Stimulated activated naive B cell treated with anti-CD40 and anti-IgM and Interleukin-4, amounts not matched to agents 10 μg/mL and 1 μg/mL and 100 μg/mL, for 72 hours (primary cell): ENCODE results near the gene XXYLT1.

Experiments
- ATAC-seq, 2 donors: fragments of 150-1000 bp; cut with Tn5 transposase; replicated peaks; 2 replicates each; pipeline ENCODE4 v1.10.0; 2021; ENCODE audit warnings: moderate library complexity in 1 of 2
- DNase-seq: peaks from one replicate; pipeline ENCODE4 v3.0.0; 2021
- H3K27ac Mint-ChIP-seq: one replicate; pipeline ENCODE4 v1.8.0; 2022; ENCODE audit warnings: mild to moderate bottlenecking, mixed read lengths
- H3K27me3 Mint-ChIP-seq, 2 donors: one replicate each; pipeline ENCODE4 v1.8.0; 2022; ENCODE audit warnings: mixed read lengths in 2 of 2
- H3K36me3 Mint-ChIP-seq, 2 donors: one replicate each; pipeline ENCODE4 v1.8.0; 2022; ENCODE audit warnings: mixed read lengths in 2 of 2, mild to moderate bottlenecking in 1 of 2
- H3K4me1 Mint-ChIP-seq, 2 donors: one replicate each; pipeline ENCODE4 v1.8.0; 2022; ENCODE audit warnings: mixed read lengths in 2 of 2, mild to moderate bottlenecking in 1 of 2
- H3K4me3 Mint-ChIP-seq, 2 donors: one replicate each; pipeline ENCODE4 v1.8.0; 2022; ENCODE audit warnings: mild to moderate bottlenecking in 2 of 2, mixed read lengths in 2 of 2, moderate library complexity in 1 of 2
- H3K9me3 Mint-ChIP-seq, 2 donors: one replicate each; pipeline ENCODE4 v1.8.0; 2022; ENCODE audit warnings: mixed read lengths in 2 of 2, mild to moderate bottlenecking in 1 of 2

The XXYLT1 gene

DNA sequence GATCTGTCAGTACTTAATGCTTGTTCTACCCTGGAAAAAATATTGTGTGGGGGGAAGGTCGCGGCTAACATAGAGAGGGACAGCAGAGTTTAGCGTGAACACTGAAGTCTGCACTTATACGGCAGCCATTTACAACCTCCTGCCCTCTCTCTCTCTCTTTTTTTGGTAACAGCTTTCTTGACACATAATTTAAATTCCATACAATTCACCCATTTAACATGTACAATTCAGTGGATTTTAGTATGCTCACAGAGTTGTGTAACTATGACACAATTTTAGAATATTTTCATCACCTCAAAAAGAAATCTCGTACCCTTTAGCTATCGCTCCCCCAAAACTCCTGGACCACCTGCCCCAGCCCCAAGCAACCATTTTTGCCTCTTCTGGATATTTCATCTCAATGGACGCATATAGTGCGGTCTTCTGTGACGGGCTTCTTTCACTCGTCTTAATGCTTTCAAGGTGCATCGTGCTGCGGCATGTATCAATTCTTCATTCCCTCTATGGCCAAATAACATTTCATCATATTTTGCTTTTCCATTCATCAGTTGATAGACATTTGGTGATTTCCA, 141.8 kb downstream of the XXYLT1 start:
- Mint-ChIP-seq H3K4me3 (peak overlapping the region; percentile 60 to 77), H3K9me3 (peaks cover 0 to 2% of the 10 kb centered on the region in 2 donors)

DNA sequence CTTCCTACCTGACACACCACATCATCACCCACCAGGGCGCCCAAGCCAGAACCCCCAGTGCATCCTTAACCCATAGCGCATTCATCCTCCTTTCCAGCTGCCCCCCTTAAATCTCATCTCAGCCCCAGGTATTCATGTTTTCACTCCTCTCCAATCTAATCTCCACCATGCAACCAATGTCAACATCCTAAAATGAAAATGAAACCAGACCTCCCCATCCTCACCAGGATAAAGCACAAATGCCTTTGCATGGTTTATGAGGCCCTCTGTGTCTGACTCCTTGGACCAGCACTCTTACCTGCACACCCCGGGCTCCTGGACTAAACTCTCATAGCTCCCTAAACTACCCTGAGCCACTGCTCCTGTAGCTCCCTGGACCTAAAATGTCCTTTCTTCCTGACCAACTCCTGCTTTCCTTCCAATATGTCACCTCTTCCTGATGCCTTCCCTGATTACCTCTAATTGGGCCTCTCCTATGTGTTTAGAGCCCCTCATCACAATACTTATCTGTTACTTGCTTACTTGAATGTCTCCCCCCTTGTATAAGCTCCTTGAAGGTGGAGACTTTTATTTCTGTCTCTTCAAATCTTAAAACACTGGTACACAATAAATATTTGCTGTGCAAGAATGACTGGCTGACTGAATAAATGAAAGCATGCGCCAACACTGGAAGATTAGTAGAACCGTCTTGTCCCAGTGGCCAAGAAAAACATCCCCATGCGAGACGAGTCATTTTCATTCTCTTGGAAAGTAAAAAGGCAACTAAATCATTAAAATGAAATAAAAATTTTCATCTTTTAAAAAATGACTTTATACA, 142.5 kb downstream of the XXYLT1 start:
- Mint-ChIP-seq H3K36me3 (peaks cover 4 to 7% of the 10 kb centered on the region in 2 donors), H3K4me3 (peak overlapping the region in 1 of 2 donors; percentile 16), H3K9me3 (peaks cover 0 to 2% of the 10 kb centered on the region in 2 donors), H3K27me3 (no peaks in the 10 kb centered on the region), H3K4me1 (peaks cover 56 to 68% of the 10 kb centered on the region in 2 donors), H3K27ac (peak overlapping the region; percentile 3)
- DNase-seq (no peak), ATAC-seq (no peak)

More for the DNA sequence above, 141.8 kb downstream of the XXYLT1 start:
- no peak for DNase-seq
- no peak for ATAC-seq
- Mint-ChIP-seq H3K4me1 (peaks cover 56 to 68% of the 10 kb centered on the region in 2 donors), H3K27ac (peak overlapping the region; percentile 96), H3K27me3 (no peaks in the 10 kb centered on the region), H3K36me3 (peaks cover 4 to 7% of the 10 kb centered on the region in 2 donors)

DNA sequence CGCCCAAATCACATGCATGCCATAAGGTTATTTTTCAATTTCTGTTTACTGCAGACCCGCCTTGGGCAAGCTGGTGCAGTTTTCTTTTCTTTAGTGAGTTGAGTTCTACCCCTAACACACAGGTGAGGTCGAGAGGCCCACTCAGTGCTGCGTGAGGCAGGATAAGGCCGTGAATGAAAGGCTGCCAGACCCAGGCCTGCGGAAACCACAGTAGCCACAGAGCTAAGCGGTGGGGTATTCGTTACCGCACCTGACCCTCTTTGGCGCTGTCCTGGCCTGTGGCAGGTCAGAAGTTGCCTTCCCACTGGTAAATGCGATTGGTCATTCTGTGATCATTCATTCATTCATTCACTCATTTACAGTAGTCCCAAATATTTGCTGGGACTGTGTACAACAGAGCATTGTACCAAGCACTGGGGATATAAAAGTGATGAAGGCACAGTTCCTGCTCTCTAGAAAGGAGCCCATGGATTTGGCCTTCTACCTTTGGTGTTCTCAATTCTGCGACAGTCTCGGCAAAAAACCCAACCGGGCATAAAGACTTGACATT, 144.8 kb downstream of the XXYLT1 start:
- Mint-ChIP-seq H3K4me1 (peaks cover 54 to 61% of the 10 kb centered on the region in 2 donors), H3K9me3 (peaks cover 0 to 2% of the 10 kb centered on the region in 2 donors), H3K27me3 (no peaks in the 10 kb centered on the region), H3K27ac (peak overlapping the region; percentile 79), H3K4me3 (no peak overlapping the region), H3K36me3 (peaks cover 4 to 7% of the 10 kb centered on the region in 2 donors)
- ATAC-seq: no peak
- DNase-seq: no peak

DNA sequence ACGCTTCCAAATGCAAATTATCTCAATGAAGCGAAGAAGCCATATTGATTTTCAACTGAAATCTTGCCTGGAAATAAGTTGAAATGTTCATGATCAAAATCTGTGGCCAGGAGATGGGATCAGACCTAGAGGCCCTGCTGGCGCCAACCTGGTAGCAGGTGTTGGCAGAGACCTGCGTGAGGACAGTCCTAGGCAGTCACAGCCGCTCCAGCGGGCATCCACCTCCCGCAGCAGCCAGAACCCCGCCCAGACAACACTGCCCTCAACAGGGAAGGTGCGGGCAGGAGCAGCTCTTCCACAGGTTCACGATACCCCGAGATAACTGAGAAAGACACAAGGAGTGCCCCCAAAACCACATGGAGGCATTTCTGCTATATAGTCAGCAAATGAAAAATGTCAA, 145.3 kb downstream of the XXYLT1 start:
- Mint-ChIP-seq H3K36me3 (peaks cover 4 to 7% of the 10 kb centered on the region in 2 donors), H3K27me3 (no peaks in the 10 kb centered on the region), H3K9me3 (peaks cover 0 to 2% of the 10 kb centered on the region in 2 donors), H3K4me3 (no peak overlapping the region), H3K4me1 (peaks cover 51 to 56% of the 10 kb centered on the region in 2 donors), H3K27ac (peak overlapping the region; percentile 79)
- ATAC-seq (no peak), DNase-seq (no peak)

DNA sequence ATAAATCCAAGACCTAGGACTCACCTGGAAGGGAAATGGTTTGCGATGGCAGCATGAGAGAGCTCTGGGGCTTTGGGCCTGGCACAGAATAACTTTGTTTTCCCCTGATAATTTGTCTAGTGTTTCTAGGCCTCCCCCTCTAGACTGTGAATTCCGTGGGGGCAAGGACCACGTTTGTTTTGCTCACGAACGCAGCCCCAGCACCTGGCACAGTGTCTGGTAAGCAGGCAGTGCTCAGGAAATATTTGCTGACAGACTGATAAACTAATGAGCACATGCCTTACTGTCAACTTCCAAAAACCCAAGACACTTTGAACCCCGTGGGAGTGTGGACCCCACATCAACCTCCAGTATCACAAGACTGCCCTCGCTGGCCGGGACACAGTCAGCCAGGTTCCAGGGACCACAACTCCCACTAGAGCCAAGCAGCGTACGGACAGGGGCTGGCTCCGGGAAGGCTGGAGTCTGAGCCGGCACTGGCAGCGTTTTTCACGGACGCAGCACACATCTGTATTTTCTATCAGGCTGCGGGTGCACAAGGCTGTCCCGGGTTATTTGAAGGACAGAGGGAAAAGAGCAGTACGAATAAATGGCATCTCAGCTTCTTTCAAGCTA, 146.5 kb downstream of the XXYLT1 start:
- no peak for DNase-seq
- peaks cover 0 to 2% of the 10 kb centered on the region in 2 donors for H3K9me3 Mint-ChIP-seq
- H3K4me3 Mint-ChIP-seq: no peak overlapping the region
- H3K27ac Mint-ChIP-seq: no peak overlapping the region
- H3K4me1 Mint-ChIP-seq: peaks cover 41 to 45% of the 10 kb centered on the region in 2 donors
- H3K36me3 Mint-ChIP-seq: peaks cover 2 to 7% of the 10 kb centered on the region in 2 donors
- no peak for ATAC-seq
- no peaks in the 10 kb centered on the region for H3K27me3 Mint-ChIP-seq

DNA sequence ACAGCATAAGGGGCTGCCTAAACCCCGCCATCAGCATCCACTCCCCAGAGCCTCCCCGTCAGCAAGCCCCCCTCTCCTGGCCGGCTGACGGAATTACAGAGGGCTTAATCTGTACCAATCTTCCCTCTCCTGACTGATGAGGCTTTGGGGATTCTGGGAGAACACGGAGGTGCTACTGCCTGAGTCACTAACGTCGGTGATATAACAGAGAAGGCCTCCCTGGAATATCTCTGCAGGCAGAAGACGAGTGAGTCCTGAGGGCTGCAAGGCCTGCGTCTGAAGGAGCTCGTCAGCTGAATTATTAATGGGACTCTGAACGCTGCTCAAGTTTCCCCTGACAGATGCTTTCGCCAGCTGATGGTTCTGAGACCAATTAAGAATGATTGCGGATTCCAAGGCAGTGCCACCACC, 147.7 kb downstream of the XXYLT1 start:
- Mint-ChIP-seq H3K4me3 (no peak overlapping the region), H3K9me3 (no peaks in the 10 kb centered on the region), H3K27ac (no peak overlapping the region), H3K27me3 (no peaks in the 10 kb centered on the region), H3K36me3 (peaks cover 0 to 2% of the 10 kb centered on the region in 2 donors), H3K4me1 (peaks cover 31 to 36% of the 10 kb centered on the region in 2 donors)
- ATAC-seq (no peak), DNase-seq (no peak)

DNA sequence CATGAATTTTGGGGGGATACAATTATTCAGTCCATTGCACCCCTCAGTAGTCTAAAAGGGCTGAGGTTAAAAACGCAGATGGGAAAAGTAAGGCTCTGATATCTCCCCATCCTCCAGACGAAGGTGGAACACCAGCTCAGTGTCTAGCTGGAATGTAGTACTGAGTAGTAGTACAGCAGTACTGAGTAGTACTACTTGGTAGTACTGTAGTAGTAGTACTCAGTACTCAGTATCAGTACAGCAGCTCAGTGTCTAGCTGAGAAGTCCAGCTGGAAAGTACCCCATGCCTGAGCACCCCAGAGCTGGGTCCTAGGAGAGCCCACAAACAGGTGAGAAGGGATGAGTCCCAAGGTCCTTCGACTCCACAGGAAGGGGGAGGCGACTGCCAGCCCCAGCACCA, 148.7 kb downstream of the XXYLT1 start:
- DNase-seq (no peak), ATAC-seq (no peak)
- Mint-ChIP-seq H3K27me3 (no peaks in the 10 kb centered on the region), H3K9me3 (no peaks in the 10 kb centered on the region), H3K4me3 (no peak overlapping the region), H3K4me1 (peaks cover 28 to 32% of the 10 kb centered on the region in 2 donors), H3K36me3 (peaks cover 0 to 3% of the 10 kb centered on the region in 2 donors), H3K27ac (no peak overlapping the region)

DNA sequence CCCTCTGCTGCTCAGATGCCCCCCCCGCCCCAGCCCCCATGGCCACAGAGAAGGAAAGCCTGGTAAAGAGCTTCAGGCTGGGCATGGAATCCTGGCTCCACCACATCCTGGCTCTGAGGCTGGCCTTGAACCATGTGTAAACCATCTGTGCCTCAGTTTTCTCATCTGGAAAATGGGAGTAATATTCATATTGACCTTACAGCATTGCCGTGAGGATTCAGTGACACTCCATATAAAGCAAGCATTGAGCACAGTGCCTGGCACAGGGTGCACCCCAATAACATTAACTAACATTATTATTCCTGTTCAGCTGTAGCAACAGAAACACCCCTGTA, 150.7 kb downstream of the XXYLT1 start:
- Mint-ChIP-seq H3K27ac (no peak overlapping the region), H3K4me3 (no peak overlapping the region), H3K27me3 (no peaks in the 10 kb centered on the region), H3K9me3 (no peaks in the 10 kb centered on the region), H3K4me1 (peaks cover 14 to 15% of the 10 kb centered on the region in 2 donors), H3K36me3 (peaks cover 0 to 3% of the 10 kb centered on the region in 2 donors)
- DNase-seq (no peak), ATAC-seq (no peak)

DNA sequence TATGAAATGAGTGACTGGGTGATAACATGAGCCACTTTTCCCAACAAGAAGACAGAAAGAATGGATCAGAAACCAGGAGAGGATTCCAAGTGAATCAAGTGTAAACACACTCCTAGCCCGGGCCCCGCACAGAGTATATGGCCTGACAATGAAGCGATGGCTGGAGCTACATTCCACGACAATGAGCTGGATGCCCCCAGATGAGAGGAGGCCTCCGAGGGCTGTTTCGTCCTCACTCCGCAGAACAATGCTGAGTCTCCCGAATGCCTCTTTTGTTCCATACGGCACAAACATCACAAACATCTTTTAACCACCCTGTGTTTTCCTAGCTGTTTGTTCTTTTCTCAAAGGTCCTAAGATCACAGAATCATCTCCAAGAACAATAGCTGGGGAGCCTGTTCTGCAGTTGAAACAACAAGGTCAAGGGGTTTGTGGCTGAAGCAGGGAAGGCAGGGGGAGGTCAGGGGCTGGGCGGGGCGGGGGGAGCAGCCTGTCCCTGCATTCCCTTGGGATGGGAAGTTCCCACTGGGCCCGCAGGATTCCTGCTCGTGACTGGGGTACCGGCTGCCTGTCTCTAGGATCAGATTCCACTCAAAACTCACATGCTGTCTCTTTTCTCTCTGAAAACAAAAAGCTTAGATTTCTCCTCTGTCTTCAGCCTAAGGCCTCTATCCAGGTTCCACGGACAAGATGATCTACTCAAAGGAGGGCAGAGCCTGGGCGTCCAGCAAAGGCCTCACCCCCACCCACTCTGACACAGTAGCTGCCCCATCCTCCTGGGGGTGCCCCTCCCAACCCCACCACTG, 151.3 kb downstream of the XXYLT1 start:
- H3K9me3 Mint-ChIP-seq: no peaks in the 10 kb centered on the region
- H3K27me3 Mint-ChIP-seq: no peaks in the 10 kb centered on the region
- H3K4me1 Mint-ChIP-seq: peaks cover 12 to 14% of the 10 kb centered on the region in 2 donors
- ATAC-seq (no peak), DNase-seq (no peak)
- H3K4me3 Mint-ChIP-seq: no peak overlapping the region
- H3K27ac Mint-ChIP-seq: no peak overlapping the region
- peaks cover 0 to 3% of the 10 kb centered on the region in 2 donors for H3K36me3 Mint-ChIP-seq

DNA sequence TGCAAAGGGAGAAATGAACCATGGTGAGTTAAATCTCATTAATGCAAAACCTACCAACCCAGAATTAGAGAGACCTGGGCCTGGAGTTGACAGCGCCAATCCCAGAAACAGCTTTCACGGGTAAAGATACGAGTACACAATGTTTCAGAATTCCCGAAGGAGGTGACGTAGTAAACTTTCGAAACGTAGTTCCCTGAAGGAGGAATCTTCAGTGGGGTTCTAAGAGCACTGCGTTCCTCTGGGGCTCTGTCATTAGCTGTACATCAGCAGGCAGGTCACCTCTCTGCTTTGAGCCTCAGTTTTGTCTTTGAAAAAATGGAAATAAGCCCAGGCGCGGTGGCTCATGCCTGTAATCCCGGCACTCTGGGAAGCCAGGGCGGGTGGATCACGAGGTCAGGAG, 152.3 kb downstream of the XXYLT1 start:
- Mint-ChIP-seq H3K27ac (no peak overlapping the region), H3K27me3 (no peaks in the 10 kb centered on the region), H3K9me3 (no peaks in the 10 kb centered on the region), H3K4me3 (no peak overlapping the region), H3K36me3 (peaks cover 0 to 3% of the 10 kb centered on the region in 2 donors), H3K4me1 (peaks cover 10 to 14% of the 10 kb centered on the region in 2 donors)
- no peak for ATAC-seq
- no peak for DNase-seq

DNA sequence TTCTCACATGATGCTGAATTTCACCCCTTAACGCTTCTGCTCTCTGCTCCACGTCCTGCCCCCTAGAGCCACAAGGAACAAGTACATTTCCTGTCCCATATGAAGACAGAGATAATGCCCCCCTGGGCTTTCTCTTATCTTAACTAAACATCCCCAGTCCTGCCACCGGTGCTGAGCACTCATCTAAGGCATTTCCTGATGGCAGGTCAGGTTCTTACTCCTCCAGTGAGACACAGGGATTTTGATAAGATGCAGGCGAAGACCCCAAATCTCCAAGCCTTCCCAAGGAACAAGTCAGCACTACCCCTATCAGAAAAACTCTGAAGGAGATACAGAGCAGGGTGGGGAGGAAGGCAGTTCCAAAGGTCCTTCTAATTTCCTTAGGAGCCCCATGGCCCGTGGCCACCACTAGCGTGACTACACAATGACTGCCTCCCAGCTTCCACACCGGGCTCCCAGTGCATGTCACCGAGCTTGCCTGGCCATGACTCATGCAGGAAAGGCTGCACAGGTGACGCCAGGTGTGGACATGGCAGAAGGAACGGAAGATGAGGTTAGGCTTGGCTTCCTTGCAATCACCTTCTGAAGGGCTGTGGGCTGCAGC, 152.9 kb downstream of the XXYLT1 start:
- no peak overlapping the region for H3K4me3 Mint-ChIP-seq
- peaks cover 0 to 3% of the 10 kb centered on the region in 2 donors for H3K36me3 Mint-ChIP-seq
- no peak overlapping the region for H3K27ac Mint-ChIP-seq
- peak in 1 of 2 donors; percentile 49 for ATAC-seq
- no peaks in the 10 kb centered on the region for H3K27me3 Mint-ChIP-seq
- DNase-seq: no peak
- peaks cover 10 to 14% of the 10 kb centered on the region in 2 donors for H3K4me1 Mint-ChIP-seq
- no peaks in the 10 kb centered on the region for H3K9me3 Mint-ChIP-seq

DNA sequence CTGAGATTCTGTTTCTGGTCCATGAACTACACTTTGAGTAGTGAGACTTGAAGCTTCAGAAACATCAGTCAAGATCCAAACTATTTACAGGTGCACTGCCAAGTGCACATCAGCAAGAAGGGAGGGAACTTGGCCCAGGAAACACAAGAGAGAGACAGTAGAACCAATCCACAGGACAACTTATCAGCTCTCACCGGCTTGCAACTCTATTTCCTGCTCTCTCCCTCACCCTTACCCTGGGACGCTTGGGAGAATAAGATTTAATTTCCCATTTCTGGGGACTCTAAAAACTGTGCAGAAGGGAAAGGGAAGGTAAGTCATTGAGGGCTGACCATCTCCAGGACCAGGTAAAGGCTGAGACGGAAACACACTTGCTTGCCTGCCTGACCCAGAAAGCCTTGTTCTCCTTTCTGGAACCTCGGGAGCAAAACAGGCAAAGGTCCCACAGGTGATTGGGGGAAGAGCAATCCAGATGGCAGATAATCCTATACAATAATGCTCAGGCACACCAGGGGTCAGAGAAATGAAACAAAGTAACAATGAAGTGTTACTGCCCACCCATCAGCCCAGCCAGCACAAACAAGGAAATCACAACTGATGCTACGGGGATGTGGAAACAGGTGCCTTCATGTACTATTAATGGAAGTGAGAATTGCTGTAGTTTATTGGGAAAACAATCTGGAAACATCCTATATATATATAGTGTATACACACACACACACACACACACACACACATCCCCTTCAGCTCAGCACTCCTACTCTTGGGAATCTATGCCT, 154.4 kb downstream of the XXYLT1 start:
- H3K36me3 Mint-ChIP-seq: peaks cover 0 to 3% of the 10 kb centered on the region in 2 donors
- peaks cover 10 to 12% of the 10 kb centered on the region in 2 donors for H3K4me1 Mint-ChIP-seq
- no peak overlapping the region for H3K4me3 Mint-ChIP-seq
- no peaks in the 10 kb centered on the region for H3K9me3 Mint-ChIP-seq
- ATAC-seq: no peak
- H3K27ac Mint-ChIP-seq: peak overlapping the region; percentile 56
- no peak for DNase-seq
- no peaks in the 10 kb centered on the region for H3K27me3 Mint-ChIP-seq
